GM12878 (cell line): ENCODE results near the gene LSP1.

Source experiments
- EZH2 ChIP-seq: IDR thresholded peaks from 2 replicates; pipeline ENCODE4 v1.6.1; 2012; ENCODE audit warnings: low read depth, mild to moderate bottlenecking, control low read depth, inconsistent platforms, low read length, borderline replicate concordance; ENCODE audit not compliant: control insufficient read depth
- FOS ChIP-seq: IDR thresholded peaks from 3 replicates; pipeline ENCODE4 v1.6.1; 2011; ENCODE audit warnings: borderline replicate concordance; ENCODE audit not compliant: insufficient read length; ENCODE audit errors: extremely low read depth
- MEF2A ChIP-seq: IDR thresholded peaks from 2 replicates; pipeline ENCODE4 v1.6.1; 2011; ENCODE audit warnings: low read depth, mild to moderate bottlenecking, low read length, moderate library complexity; ENCODE audit not compliant: insufficient read depth
- MYC ChIP-seq: IDR thresholded peaks from 2 replicates; pipeline ENCODE4 v1.6.1; 2011; ENCODE audit warnings: mild to moderate bottlenecking, low read length, moderate library complexity, inconsistent platforms; ENCODE audit not compliant: insufficient read depth, insufficient replicate concordance, insufficient read length, severe bottlenecking
- POU2F2 ChIP-seq: IDR thresholded peaks from 3 replicates; pipeline ENCODE4 v1.6.1; 2011; ENCODE audit warnings: low read depth, mild to moderate bottlenecking, low read length, borderline replicate concordance
- SIN3A ChIP-seq: IDR thresholded peaks from 2 replicates; pipeline ENCODE4 v1.6.1; 2012; ENCODE audit warnings: low read depth, low read length, improper control_type of control experiment
- STAT3 ChIP-seq: IDR thresholded peaks from 2 replicates; pipeline ENCODE4 v1.6.1; 2011; ENCODE audit warnings: low read depth, low read length, improper control_type of control experiment
- TAF1 ChIP-seq: IDR thresholded peaks from 2 replicates; pipeline ENCODE4 v1.6.1; 2011; ENCODE audit warnings: mild to moderate bottlenecking, low read depth, low read length, borderline replicate concordance
- TARDBP ChIP-seq: IDR thresholded peaks from 2 replicates; pipeline ENCODE4 v1.6.1; 2016; ENCODE audit warnings: borderline replicate concordance
- TF ChIP-seq, protein P1 (sequence below): IDR thresholded peaks from 2 replicates; pipeline ENCODE4 v1.6.1; 2012; ENCODE audit warnings: low read depth, low read length, improper control_type of control experiment
- TF ChIP-seq, protein P2 (sequence below), 3 experiments: IDR thresholded peaks in 2 of 3; conservative IDR thresholded peaks in 1 of 3; 2 replicates each; pipeline ENCODE4 v1.5.1; 2011; ENCODE audit warnings: low read depth in 3 of 3, low read length in 3 of 3, mild to moderate bottlenecking in 3 of 3, control low read depth in 2 of 3, moderate library complexity in 2 of 3, inconsistent platforms in 1 of 3, mixed read lengths in 1 of 3; ENCODE audit not compliant: control insufficient read depth in 2 of 3, insufficient read depth in 1 of 3; ENCODE audit errors: extremely low read depth in 1 of 3
- TF ChIP-seq, protein P3 (sequence below): fragments of 450-650 bp; formaldehyde crosslinking; IDR thresholded peaks from 2 replicates; pipeline ENCODE4 v1.4.0; 2020; ENCODE audit warnings: mild to moderate bottlenecking, moderate library complexity

DNA sequence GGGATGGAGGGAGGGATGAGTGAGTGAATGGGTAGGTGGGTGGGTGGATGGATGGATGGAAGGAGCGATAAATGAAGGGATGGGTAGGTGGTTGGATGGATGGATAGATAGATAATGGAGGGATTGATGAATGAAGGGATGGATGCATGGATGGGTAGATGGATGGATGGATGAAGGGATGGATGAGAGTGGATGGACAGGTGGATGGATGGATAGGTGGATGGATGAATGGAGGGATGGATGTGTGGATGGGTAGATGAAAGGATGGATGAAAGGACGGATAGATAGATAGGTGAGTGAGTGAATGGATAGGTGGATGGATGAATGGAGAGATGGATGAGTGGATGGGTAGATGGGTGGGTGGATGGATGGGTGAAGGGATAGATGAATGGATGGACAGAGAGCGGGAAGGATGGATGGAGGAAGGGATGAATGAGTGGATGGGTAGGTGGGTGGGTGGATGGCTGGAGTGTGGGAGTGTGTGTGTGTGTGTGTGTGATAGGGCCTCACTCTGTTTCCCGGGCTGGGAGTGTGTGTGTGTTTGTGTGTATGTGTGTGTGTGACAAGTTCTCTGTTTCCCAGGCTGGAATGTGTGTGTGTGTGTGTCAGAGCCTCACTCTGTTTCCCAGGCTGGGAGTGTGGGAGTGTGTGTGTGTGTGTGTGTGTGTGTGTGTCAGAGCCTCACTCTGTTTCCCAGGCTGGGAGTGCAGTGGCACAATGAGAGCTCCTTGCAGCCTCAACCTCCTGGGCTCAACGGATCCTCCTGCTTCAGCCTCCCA, 40.9 kb downstream of the LSP1 start:
- TF ChIP-seq, protein P1, sequence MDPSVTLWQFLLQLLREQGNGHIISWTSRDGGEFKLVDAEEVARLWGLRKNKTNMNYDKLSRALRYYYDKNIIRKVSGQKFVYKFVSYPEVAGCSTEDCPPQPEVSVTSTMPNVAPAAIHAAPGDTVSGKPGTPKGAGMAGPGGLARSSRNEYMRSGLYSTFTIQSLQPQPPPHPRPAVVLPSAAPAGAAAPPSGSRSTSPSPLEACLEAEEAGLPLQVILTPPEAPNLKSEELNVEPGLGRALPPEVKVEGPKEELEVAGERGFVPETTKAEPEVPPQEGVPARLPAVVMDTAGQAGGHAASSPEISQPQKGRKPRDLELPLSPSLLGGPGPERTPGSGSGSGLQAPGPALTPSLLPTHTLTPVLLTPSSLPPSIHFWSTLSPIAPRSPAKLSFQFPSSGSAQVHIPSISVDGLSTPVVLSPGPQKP: no peak
- TF ChIP-seq MEF2A (no peak), FOS (no peak), SIN3A (no peak), POU2F2 (no peak), MYC (no peak), TARDBP (peak; percentile 80), TAF1 (no peak), STAT3 (no peak), EZH2 (no peak)
- TF ChIP-seq, protein P2, sequence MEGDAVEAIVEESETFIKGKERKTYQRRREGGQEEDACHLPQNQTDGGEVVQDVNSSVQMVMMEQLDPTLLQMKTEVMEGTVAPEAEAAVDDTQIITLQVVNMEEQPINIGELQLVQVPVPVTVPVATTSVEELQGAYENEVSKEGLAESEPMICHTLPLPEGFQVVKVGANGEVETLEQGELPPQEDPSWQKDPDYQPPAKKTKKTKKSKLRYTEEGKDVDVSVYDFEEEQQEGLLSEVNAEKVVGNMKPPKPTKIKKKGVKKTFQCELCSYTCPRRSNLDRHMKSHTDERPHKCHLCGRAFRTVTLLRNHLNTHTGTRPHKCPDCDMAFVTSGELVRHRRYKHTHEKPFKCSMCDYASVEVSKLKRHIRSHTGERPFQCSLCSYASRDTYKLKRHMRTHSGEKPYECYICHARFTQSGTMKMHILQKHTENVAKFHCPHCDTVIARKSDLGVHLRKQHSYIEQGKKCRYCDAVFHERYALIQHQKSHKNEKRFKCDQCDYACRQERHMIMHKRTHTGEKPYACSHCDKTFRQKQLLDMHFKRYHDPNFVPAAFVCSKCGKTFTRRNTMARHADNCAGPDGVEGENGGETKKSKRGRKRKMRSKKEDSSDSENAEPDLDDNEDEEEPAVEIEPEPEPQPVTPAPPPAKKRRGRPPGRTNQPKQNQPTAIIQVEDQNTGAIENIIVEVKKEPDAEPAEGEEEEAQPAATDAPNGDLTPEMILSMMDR (IDR thresholded peaks at IDR 0.05 in 2 of 3, conservative IDR thresholded peaks at IDR 0.05 in 1 of 3; ENCODE audit: control insufficient read depth in 2 of 3, extremely low read depth in 1 of 3, insufficient read depth in 1 of 3, low read depth in 3 of 3, low read length in 3 of 3): no peak
- TF ChIP-seq, protein P3, sequence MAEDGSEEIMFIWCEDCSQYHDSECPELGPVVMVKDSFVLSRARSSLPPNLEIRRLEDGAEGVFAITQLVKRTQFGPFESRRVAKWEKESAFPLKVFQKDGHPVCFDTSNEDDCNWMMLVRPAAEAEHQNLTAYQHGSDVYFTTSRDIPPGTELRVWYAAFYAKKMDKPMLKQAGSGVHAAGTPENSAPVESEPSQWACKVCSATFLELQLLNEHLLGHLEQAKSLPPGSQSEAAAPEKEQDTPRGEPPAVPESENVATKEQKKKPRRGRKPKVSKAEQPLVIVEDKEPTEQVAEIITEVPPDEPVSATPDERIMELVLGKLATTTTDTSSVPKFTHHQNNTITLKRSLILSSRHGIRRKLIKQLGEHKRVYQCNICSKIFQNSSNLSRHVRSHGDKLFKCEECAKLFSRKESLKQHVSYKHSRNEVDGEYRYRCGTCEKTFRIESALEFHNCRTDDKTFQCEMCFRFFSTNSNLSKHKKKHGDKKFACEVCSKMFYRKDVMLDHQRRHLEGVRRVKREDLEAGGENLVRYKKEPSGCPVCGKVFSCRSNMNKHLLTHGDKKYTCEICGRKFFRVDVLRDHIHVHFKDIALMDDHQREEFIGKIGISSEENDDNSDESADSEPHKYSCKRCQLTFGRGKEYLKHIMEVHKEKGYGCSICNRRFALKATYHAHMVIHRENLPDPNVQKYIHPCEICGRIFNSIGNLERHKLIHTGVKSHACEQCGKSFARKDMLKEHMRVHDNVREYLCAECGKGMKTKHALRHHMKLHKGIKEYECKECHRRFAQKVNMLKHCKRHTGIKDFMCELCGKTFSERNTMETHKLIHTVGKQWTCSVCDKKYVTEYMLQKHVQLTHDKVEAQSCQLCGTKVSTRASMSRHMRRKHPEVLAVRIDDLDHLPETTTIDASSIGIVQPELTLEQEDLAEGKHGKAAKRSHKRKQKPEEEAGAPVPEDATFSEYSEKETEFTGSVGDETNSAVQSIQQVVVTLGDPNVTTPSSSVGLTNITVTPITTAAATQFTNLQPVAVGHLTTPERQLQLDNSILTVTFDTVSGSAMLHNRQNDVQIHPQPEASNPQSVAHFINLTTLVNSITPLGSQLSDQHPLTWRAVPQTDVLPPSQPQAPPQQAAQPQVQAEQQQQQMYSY (CRISPR knock-in tag): no peak
